ENCODE results near the gene LARP4B. TPM values are rescaled to one million over a fixed set of nuclear protein-coding genes. Genes with fewer than 3 reads are reported as not detected.

The LARP4B gene
- total and polyA plus RNA-seq, 2 of the 13 experiments (the other 11 are each of a cell fraction or from before 2014, with no cell fraction given) = 19.5 to 30.2 TPM

GRCh38 chr10:788796-789748, 142.4 kb downstream of the LARP4B start (continued):
- TF ChIP-seq CSRNP2 (CRISPR knock-in tag; conservative IDR thresholded peaks at IDR 0.05; ENCODE audit: low read depth) (no peak), REXO4 (CRISPR knock-in tag; IDR thresholded peaks at IDR 0.05; ENCODE audit: borderline replicate concordance) (no peak), ZNF562 (CRISPR knock-in tag; IDR thresholded peaks at IDR 0.05; ENCODE audit: borderline replicate concordance) (no peak), CEBPZ (IDR thresholded peaks at IDR 0.05; ENCODE audit: low read length) (no peak), ZNF720 (CRISPR knock-in tag; IDR thresholded peaks at IDR 0.05) (no peak), JARID2 (CRISPR knock-in tag; IDR thresholded peaks at IDR 0.05; ENCODE audit: insufficient replicate concordance) (no peak), TEAD3 (CRISPR knock-in tag; optimal IDR thresholded peaks at IDR 0.05; ENCODE audit: borderline replicate concordance) (no peak), SIN3A (IDR thresholded peaks at IDR 0.05; ENCODE audit: borderline replicate concordance, low read depth, low read length) (no peak; the same call in 1 of the 2 replicates), ZSCAN29 (CRISPR knock-in tag; conservative IDR thresholded peaks at IDR 0.05) (no peak), FOXK2 (IDR thresholded peaks at IDR 0.05) (no peak), ZNF879 (CRISPR knock-in tag; IDR thresholded peaks at IDR 0.05) (no peak), PLRG1 (conservative IDR thresholded peaks at IDR 0.05) (no peak), DDIT3 (CRISPR knock-in tag; IDR thresholded peaks at IDR 0.05) (no peak), ZSCAN21 (CRISPR knock-in tag; IDR thresholded peaks at IDR 0.05; ENCODE audit: borderline replicate concordance) (0 out of 2 replicates have a peak, but pooled peaks have one; percentile 54), ZNF225 (CRISPR knock-in tag; IDR thresholded peaks at IDR 0.05) (no peak), KDM2A (CRISPR knock-in tag; IDR thresholded peaks at IDR 0.05; ENCODE audit: borderline replicate concordance, low read depth) (peak; percentile 39; the same call in 1 of the 2 replicates)
- TF ChIP-seq, protein P1, sequence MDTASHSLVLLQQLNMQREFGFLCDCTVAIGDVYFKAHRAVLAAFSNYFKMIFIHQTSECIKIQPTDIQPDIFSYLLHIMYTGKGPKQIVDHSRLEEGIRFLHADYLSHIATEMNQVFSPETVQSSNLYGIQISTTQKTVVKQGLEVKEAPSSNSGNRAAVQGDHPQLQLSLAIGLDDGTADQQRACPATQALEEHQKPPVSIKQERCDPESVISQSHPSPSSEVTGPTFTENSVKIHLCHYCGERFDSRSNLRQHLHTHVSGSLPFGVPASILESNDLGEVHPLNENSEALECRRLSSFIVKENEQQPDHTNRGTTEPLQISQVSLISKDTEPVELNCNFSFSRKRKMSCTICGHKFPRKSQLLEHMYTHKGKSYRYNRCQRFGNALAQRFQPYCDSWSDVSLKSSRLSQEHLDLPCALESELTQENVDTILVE (CRISPR knock-in tag; IDR thresholded peaks at IDR 0.05) = no peak
- TF ChIP-seq, protein P2, sequence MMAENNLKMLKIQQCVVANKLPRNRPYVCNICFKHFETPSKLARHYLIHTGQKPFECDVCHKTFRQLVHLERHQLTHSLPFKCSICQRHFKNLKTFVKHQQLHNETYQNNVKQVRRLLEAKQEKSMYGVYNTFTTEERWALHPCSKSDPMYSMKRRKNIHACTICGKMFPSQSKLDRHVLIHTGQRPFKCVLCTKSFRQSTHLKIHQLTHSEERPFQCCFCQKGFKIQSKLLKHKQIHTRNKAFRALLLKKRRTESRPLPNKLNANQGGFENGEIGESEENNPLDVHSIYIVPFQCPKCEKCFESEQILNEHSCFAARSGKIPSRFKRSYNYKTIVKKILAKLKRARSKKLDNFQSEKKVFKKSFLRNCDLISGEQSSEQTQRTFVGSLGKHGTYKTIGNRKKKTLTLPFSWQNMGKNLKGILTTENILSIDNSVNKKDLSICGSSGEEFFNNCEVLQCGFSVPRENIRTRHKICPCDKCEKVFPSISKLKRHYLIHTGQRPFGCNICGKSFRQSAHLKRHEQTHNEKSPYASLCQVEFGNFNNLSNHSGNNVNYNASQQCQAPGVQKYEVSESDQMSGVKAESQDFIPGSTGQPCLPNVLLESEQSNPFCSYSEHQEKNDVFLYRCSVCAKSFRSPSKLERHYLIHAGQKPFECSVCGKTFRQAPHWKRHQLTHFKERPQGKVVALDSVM (CRISPR knock-in tag; IDR thresholded peaks at IDR 0.05) = peak; percentile 59; the same call in 1 of the 2 replicates
- TF ChIP-seq, protein P3, sequence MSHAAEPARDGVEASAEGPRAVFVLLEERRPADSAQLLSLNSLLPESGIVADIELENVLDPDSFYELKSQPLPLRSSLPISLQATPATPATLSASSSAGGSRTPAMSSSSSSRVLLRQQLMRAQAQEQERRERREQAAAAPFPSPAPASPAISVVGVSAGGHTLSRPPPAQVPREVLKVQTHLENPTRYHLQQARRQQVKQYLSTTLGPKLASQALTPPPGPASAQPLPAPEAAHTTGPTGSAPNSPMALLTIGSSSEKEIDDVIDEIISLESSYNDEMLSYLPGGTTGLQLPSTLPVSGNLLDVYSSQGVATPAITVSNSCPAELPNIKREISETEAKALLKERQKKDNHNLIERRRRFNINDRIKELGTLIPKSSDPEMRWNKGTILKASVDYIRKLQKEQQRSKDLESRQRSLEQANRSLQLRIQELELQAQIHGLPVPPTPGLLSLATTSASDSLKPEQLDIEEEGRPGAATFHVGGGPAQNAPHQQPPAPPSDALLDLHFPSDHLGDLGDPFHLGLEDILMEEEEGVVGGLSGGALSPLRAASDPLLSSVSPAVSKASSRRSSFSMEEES (CRISPR knock-in tag; IDR thresholded peaks at IDR 0.05) = 0 out of 2 replicates have a peak, but pooled peaks have one; percentile 8
